ENCODE measurements around the gene LRMDA. TPM values are rescaled to one million over a fixed set of nuclear protein-coding genes. Genes with fewer than 3 reads are reported as not detected.

The LRMDA gene
- total RNA-seq, 3 donors from 2014 or later (not counting 1 experiment from before 2014, with no cell fraction given): 1.4 to 2.4 (median 2.1) TPM

DNA sequence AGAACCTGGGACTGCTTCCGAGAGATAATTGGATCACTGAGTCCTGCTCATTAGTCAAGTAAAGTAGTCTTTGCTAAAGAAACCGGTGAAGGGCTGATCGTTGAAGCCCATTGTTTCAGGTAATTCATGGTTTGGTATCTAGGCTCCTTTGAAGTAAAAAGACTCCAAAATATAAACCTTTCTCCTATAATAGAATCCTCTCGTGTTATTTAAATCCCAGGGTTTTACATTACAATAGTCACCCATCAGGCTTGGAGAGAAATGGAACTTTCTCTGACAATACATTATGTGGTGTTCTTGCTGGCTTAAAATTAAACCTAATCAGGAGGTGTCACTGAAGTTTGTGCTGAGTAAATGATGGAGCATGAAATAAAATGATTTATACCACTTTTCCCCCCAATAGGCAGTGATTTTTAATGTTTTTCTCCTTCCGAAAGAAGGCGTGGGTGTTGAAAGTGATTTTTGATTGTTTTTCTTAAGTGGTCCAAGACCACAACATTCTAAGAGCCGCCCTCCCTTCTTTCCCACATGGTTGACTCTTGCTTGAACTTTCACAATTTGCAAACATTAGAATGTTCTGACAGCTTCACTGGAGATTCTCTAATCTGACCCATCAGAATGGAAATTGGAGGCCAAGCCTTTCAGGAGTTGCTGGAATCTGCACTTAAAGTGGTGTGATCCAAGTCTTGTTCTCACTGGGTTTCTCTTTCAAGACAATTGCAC lies 44.2 kb downstream of the LRMDA start:
- Mint-ChIP-seq H3K9me3 (no peaks in the 10 kb centered on the region), H3K27me3 (ENCODE audit: low read depth in 2 of 2) (peaks cover 2 to 11% of the 10 kb centered on the region in 2 donors), H3K36me3 (no peaks in the 10 kb centered on the region), H3K4me1 (no peaks in the 10 kb centered on the region), H3K4me3 (no peak overlapping the region), H3K27ac (no peak overlapping the region)
- ATAC-seq: no peak
- TF ChIP-seq, protein P1, sequence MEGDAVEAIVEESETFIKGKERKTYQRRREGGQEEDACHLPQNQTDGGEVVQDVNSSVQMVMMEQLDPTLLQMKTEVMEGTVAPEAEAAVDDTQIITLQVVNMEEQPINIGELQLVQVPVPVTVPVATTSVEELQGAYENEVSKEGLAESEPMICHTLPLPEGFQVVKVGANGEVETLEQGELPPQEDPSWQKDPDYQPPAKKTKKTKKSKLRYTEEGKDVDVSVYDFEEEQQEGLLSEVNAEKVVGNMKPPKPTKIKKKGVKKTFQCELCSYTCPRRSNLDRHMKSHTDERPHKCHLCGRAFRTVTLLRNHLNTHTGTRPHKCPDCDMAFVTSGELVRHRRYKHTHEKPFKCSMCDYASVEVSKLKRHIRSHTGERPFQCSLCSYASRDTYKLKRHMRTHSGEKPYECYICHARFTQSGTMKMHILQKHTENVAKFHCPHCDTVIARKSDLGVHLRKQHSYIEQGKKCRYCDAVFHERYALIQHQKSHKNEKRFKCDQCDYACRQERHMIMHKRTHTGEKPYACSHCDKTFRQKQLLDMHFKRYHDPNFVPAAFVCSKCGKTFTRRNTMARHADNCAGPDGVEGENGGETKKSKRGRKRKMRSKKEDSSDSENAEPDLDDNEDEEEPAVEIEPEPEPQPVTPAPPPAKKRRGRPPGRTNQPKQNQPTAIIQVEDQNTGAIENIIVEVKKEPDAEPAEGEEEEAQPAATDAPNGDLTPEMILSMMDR (IDR thresholded peaks at IDR 0.05): no peak
- 80% methylated on average over 4 of the region's 7 CpGs for WGBS (ENCODE audit: insufficient coverage)
- no peak overlapping the region for H3K27ac ChIP-seq (ENCODE audit: low read length)
- no peaks in the 10 kb centered on the region for H3K27me3 ChIP-seq (ENCODE audit: control insufficient read depth, insufficient read depth, low read length)
- no peak overlapping the region for H3K4me3 ChIP-seq (ENCODE audit: low read length)
- no peaks in the 10 kb centered on the region for H3K4me1 ChIP-seq (ENCODE audit: control insufficient read depth, insufficient read depth, low read length)
- intact Hi-C loops (cut with micrococcal nuclease): no loop called here
- no peaks in the 10 kb centered on the region for H3K36me3 ChIP-seq (ENCODE audit: control insufficient read depth, insufficient read depth, low read length)
- H3K9me3 ChIP-seq (ENCODE audit: control insufficient read depth, insufficient read depth, low read length): no peaks in the 10 kb centered on the region
- no peak for DNase-seq

DNA sequence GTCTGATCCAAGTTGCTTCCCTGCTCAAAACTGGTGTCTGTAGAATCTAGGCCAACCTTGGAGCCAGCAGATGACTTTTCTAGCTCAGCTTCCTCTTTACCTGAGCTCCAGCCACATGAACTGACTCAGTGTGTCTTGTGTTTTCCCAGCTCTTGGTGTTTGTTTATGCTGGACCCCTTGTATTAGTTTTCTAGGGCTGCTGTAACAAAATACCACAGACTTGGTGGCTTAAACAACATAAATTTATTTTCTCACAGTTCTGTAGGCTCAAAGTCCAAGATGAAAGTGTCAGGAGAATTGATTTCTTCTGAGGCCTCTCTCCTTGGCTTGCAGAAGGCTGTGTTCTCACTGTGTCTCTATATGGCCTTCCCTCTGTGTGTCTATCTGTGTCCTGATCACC lies 45.1 kb downstream of the LRMDA start:
- no peak overlapping the region for H3K27ac Mint-ChIP-seq
- H3K9me3 Mint-ChIP-seq: no peaks in the 10 kb centered on the region
- intact Hi-C loops (cut with micrococcal nuclease): no loop called here
- peaks cover 2 to 11% of the 10 kb centered on the region in 2 donors for H3K27me3 Mint-ChIP-seq (ENCODE audit: low read depth in 2 of 2)
- Histone ChIP-seq H3K4me1 (ENCODE audit: control insufficient read depth, insufficient read depth, low read length) (no peaks in the 10 kb centered on the region), H3K36me3 (ENCODE audit: control insufficient read depth, insufficient read depth, low read length) (no peaks in the 10 kb centered on the region), H3K4me3 (ENCODE audit: low read length) (no peak overlapping the region), H3K27ac (ENCODE audit: low read length) (no peak overlapping the region), H3K9me3 (ENCODE audit: control insufficient read depth, insufficient read depth, low read length) (no peaks in the 10 kb centered on the region), H3K27me3 (ENCODE audit: control insufficient read depth, insufficient read depth, low read length) (no peaks in the 10 kb centered on the region)
- no peaks in the 10 kb centered on the region for H3K4me1 Mint-ChIP-seq
- TF ChIP-seq, protein P1 (IDR thresholded peaks at IDR 0.05): no peak
- ATAC-seq (no peak), DNase-seq (no peak)
- no peak overlapping the region for H3K4me3 Mint-ChIP-seq
- H3K36me3 Mint-ChIP-seq: no peaks in the 10 kb centered on the region

GRCh38 chr10:75476985-75477384 lies 45.6 kb downstream of the LRMDA start:
- H3K27ac Mint-ChIP-seq: no peak overlapping the region
- no peak overlapping the region for H3K27ac ChIP-seq (ENCODE audit: low read length)

More at GRCh38 chr10:75476985-75477384, 45.6 kb downstream of the LRMDA start:
- Mint-ChIP-seq H3K4me1 (no peaks in the 10 kb centered on the region), H3K36me3 (no peaks in the 10 kb centered on the region), H3K4me3 (no peak overlapping the region), H3K9me3 (no peaks in the 10 kb centered on the region), H3K27me3 (ENCODE audit: low read depth in 2 of 2) (peaks cover 2 to 11% of the 10 kb centered on the region in 2 donors)
- intact Hi-C loops (cut with micrococcal nuclease): no loop called here
- H3K4me1 ChIP-seq (ENCODE audit: control insufficient read depth, insufficient read depth, low read length): no peaks in the 10 kb centered on the region
- H3K4me3 ChIP-seq (ENCODE audit: low read length): no peak overlapping the region
- WGBS (ENCODE audit: insufficient coverage): 95% methylated on average over 3 of the region's 3 CpGs
- H3K27me3 ChIP-seq (ENCODE audit: control insufficient read depth, insufficient read depth, low read length): no peaks in the 10 kb centered on the region
- DNase-seq: no peak
- no peaks in the 10 kb centered on the region for H3K9me3 ChIP-seq (ENCODE audit: control insufficient read depth, insufficient read depth, low read length)
- no peaks in the 10 kb centered on the region for H3K36me3 ChIP-seq (ENCODE audit: control insufficient read depth, insufficient read depth, low read length)
- TF ChIP-seq, protein P1 (IDR thresholded peaks at IDR 0.05): no peak
- no peak for ATAC-seq

Measured in natural killer cell (primary cell).